ENCODE results near the gene LIG3.
"Not testable (repeated sequence)": the region's sequence is repeated elsewhere in the genome, so short reads cannot be mapped to it uniquely, and the experiment has no call there.

Gene LIG3

DNA sequence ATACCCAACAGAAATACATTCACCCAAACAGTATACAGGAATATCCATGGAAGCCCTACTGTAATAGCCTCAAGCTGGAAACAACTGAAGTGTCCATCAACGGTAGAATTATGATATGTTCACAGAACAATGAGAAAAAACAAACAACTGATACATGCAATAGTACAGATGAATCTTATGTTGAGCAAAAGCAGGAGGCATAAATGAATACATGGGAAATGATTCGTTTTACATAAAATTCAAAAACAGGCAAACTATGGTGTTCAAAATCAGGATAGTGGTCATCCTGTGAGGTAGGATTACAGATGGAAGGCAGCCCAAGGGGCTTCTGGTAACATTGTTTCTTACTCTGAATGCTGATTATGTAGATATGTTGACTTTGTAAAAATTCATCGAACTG, 58.1 kb downstream of the LIG3 start:
- TF ChIP-seq, protein P1, sequence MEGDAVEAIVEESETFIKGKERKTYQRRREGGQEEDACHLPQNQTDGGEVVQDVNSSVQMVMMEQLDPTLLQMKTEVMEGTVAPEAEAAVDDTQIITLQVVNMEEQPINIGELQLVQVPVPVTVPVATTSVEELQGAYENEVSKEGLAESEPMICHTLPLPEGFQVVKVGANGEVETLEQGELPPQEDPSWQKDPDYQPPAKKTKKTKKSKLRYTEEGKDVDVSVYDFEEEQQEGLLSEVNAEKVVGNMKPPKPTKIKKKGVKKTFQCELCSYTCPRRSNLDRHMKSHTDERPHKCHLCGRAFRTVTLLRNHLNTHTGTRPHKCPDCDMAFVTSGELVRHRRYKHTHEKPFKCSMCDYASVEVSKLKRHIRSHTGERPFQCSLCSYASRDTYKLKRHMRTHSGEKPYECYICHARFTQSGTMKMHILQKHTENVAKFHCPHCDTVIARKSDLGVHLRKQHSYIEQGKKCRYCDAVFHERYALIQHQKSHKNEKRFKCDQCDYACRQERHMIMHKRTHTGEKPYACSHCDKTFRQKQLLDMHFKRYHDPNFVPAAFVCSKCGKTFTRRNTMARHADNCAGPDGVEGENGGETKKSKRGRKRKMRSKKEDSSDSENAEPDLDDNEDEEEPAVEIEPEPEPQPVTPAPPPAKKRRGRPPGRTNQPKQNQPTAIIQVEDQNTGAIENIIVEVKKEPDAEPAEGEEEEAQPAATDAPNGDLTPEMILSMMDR (IDR thresholded peaks at IDR 0.05; ENCODE audit: low read depth, low read length), result no peak
- no peak overlapping the region for H3K4me3 ChIP-seq (ENCODE audit: low read depth, low read length)
- DNase-seq, result no peak
- no peaks in the 10 kb centered on the region for H3K9me3 ChIP-seq (ENCODE audit: severe bottlenecking)
- H3K27ac ChIP-seq, result no peak overlapping the region
- no peaks in the 10 kb centered on the region for H3K27me3 ChIP-seq (ENCODE audit: insufficient read depth, low read depth, severe bottlenecking)
- H3K36me3 ChIP-seq, result no peaks in the 10 kb centered on the region

DNA sequence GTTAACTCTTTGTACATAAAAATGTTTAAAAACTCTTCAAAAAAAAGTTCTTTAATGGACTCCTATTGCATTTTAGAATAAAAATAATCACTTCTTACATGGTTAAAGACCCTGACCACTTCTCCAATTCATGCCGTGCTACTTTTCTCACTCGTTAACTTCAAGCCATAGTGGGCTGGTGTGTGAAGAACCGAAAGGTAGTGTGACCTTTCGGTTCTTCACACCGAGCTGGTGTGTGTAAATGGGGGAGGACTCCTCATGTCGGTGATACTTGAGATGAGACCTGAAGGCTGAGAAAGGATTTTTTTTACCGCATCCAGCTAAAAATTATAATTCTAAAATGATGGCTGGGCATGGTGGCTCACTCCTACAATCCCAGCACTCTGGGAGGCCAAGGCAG, 61.1 kb downstream of the LIG3 start:
- no peaks in the 10 kb centered on the region for H3K9me3 ChIP-seq (ENCODE audit: severe bottlenecking)
- TF ChIP-seq, protein P1 (IDR thresholded peaks at IDR 0.05; ENCODE audit: low read depth, low read length), result no peak

DNA sequence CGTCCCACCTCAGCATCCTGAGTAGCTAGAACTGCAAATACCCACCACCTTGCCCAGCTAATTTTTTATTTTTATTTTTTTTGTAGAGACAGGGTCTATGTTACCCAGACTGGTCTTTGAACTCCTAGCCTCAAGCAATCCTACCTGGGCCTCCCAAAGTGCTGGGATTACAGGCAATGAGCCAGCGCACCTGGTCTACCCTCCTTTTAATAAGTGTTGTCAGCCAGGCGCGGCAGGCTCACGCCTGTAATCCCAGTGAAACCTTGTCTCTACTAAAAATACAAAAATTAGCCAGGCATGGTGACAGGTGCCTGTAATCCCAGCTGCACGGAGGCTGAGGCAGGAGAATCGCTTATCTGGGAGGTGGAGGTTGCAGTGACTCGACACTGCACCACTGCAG, 63.9 kb downstream of the LIG3 start:
- H3K4me3 ChIP-seq (ENCODE audit: low read depth, low read length), result no peak overlapping the region
- TF ChIP-seq, protein P1 (IDR thresholded peaks at IDR 0.05; ENCODE audit: low read depth, low read length), result no peak
- no peaks in the 10 kb centered on the region for H3K27me3 ChIP-seq (ENCODE audit: insufficient read depth, low read depth, severe bottlenecking)
- no peaks in the 10 kb centered on the region for H3K36me3 ChIP-seq
- DNase-seq, result no peak
- H3K9me3 ChIP-seq (ENCODE audit: severe bottlenecking), result no peaks in the 10 kb centered on the region
- no peak overlapping the region for H3K27ac ChIP-seq

More for the DNA sequence above, 61.1 kb downstream of the LIG3 start:
- Histone ChIP-seq H3K27me3 (ENCODE audit: insufficient read depth, low read depth, severe bottlenecking) (no peaks in the 10 kb centered on the region), H3K4me3 (ENCODE audit: low read depth, low read length) (no peak overlapping the region), H3K36me3 (no peaks in the 10 kb centered on the region), H3K27ac (no peak overlapping the region)
- DNase-seq, result no peak

DNA sequence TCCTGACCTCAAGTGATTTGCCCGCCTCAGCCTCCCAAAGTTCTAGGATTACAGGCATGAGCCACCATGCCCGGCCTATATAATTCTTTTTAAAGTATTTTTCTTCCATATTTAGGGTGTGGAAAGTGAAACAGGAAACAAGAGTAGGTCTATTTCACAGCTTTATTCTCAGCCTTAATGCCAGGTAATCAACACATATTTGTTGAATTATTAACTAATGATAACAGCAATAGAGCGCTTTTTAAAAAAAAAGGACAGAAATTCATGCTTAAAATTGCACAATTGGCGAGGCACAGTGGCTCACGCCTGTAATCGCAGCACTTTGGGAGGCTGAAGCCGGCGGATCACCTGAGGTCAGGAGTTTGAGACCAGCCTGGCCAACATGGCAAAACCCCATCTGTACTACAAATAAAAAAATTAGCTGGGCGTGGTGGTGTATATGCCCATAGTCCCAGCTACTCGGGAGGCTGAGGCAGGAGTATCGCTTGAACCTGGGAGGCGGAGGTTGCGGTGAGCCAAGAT, 65.2 kb downstream of the LIG3 start:
- not testable (repeated sequence) for H3K36me3 ChIP-seq; DNase-seq; H3K27ac ChIP-seq; H3K27me3 ChIP-seq (ENCODE audit: insufficient read depth, low read depth, severe bottlenecking); H3K4me3 ChIP-seq (ENCODE audit: low read depth, low read length); H3K9me3 ChIP-seq (ENCODE audit: severe bottlenecking)

DNA sequence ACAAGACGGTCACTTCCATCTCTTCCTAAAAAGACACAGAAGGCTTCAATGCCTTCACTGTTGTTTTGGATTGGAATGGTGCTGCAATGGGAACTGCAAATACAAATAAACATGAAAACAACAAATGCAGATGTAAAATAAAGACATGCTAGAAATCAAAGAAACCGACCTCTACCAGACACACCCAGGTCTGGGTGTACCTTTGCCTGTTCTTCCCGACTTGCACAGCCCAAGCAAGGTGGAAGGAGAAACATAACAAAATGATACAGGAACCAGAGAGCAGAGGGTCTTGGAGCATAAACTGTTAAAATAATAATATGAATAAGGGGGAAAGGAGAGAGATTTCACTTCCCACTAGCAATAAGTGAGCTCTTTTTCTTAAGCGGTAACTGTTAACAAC, 65.9 kb downstream of the LIG3 start:
- TF ChIP-seq, protein P1 (IDR thresholded peaks at IDR 0.05; ENCODE audit: low read depth, low read length), result no peak
- DNase-seq, result no peak
- Histone ChIP-seq H3K9me3 (ENCODE audit: severe bottlenecking) (no peaks in the 10 kb centered on the region), H3K4me3 (ENCODE audit: low read depth, low read length) (no peak overlapping the region), H3K27me3 (ENCODE audit: insufficient read depth, low read depth, severe bottlenecking) (no peaks in the 10 kb centered on the region), H3K27ac (no peak overlapping the region), H3K36me3 (no peaks in the 10 kb centered on the region)

DNA sequence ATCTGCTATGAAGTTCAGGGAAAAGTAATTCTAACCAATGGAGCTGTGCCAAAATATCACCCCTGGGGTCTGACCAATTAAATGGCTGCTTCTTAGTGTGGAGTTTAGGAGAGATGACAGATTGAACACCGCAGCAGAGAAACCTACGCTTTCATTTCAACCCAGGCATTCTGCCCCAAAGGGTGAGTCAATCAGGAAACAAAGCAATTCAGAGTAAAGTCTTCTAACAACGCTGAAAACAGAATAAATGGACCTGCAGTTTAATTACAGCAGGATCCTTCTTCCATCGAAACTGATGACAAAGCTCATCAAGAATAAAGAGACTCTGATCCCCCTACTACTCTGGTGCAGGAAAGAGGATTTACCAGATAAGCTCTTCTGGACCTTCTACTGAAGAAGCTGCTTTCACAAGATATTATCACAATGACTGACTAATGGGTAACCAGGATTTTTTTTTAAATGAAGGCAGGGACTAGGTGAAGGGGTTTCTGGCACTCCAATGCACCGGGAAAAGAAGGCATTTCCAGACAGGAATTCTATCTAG, 66.5 kb downstream of the LIG3 start:
- Histone ChIP-seq H3K9me3 (ENCODE audit: severe bottlenecking) (no peaks in the 10 kb centered on the region), H3K27ac (peak overlapping the region; percentile 35), H3K27me3 (ENCODE audit: insufficient read depth, low read depth, severe bottlenecking) (no peaks in the 10 kb centered on the region), H3K36me3 (no peaks in the 10 kb centered on the region), H3K4me3 (ENCODE audit: low read depth, low read length) (peak overlapping the region; percentile 41)
- DNase-seq, result peak; percentile 25
- TF ChIP-seq, protein P1 (IDR thresholded peaks at IDR 0.05; ENCODE audit: low read depth, low read length), result no peak

Data from WERI-Rb-1 (cell line).